ENCODE results near the gene PIEZO1.

The PIEZO1 gene

DNA sequence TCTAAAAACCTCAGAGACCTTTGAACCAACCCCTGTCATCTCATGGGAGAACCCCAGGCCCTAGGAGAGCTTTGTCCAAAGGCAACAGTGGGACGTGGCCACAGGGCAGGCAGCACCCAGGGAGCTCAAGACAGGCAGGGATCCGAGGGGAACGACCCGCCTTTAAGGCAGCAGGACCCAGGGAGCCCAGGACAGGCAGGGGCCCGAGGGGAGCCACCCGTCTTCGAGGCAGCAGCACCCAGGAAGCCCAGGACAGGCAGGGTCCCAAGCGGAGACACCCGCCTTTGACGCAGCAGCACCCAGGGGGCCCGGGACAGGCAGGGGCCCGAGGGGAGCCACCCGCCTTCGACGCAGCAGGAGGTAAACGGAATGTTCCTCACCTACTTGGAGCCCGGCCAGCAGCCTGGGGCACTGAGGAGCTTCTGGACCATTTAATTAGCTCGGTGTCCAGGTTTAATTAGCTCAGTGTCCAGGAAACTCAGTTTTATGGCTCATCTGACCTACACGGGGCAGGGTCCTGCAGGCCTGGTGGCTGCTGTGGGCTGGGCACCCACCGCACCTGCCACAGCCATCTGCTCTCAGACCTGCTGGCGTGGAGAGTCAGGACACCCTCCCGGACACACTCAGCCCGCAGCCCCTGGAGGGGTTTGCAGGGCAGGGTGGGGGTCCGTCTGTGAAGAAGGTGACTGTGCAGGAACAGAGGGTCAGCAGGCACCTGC, 24.4 kb downstream of the PIEZO1 start:
- TF ChIP-seq, protein P1, sequence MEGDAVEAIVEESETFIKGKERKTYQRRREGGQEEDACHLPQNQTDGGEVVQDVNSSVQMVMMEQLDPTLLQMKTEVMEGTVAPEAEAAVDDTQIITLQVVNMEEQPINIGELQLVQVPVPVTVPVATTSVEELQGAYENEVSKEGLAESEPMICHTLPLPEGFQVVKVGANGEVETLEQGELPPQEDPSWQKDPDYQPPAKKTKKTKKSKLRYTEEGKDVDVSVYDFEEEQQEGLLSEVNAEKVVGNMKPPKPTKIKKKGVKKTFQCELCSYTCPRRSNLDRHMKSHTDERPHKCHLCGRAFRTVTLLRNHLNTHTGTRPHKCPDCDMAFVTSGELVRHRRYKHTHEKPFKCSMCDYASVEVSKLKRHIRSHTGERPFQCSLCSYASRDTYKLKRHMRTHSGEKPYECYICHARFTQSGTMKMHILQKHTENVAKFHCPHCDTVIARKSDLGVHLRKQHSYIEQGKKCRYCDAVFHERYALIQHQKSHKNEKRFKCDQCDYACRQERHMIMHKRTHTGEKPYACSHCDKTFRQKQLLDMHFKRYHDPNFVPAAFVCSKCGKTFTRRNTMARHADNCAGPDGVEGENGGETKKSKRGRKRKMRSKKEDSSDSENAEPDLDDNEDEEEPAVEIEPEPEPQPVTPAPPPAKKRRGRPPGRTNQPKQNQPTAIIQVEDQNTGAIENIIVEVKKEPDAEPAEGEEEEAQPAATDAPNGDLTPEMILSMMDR (IDR thresholded peaks at IDR 0.05; ENCODE audit: low read depth, low read length) = no peak
- no peak for DNase-seq (ENCODE audit: low read depth in 2 of 2)
- no peak overlapping the region for H3K4me3 ChIP-seq (replicated peaks in 1 of 2; ENCODE audit: low read depth in 2 of 2, low read length in 2 of 2)

DNA sequence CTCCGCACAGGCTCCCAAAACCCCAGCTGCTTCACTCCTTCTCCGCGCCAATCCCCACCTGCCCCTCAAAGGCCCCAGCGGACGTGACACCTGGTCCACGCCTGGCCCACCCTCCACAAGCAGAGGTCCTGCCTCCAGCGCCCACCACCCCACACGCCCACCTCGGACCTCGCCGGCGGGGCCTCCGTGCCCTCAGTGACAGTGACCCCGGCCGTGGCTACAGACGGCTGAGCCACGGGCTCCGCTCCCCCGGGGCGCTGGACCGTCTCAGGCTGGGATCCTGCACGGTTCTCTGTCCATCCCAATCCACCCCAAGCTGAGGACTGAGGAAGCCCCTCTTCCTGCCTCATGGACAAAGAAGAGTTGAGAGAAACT, 25.1 kb downstream of the PIEZO1 start:
- no peak for DNase-seq (ENCODE audit: low read depth in 2 of 2)
- TF ChIP-seq, protein P1 (IDR thresholded peaks at IDR 0.05; ENCODE audit: low read depth, low read length) = no peak
- no peak overlapping the region for H3K4me3 ChIP-seq (replicated peaks in 1 of 2; ENCODE audit: low read depth in 2 of 2, low read length in 2 of 2)

DNA sequence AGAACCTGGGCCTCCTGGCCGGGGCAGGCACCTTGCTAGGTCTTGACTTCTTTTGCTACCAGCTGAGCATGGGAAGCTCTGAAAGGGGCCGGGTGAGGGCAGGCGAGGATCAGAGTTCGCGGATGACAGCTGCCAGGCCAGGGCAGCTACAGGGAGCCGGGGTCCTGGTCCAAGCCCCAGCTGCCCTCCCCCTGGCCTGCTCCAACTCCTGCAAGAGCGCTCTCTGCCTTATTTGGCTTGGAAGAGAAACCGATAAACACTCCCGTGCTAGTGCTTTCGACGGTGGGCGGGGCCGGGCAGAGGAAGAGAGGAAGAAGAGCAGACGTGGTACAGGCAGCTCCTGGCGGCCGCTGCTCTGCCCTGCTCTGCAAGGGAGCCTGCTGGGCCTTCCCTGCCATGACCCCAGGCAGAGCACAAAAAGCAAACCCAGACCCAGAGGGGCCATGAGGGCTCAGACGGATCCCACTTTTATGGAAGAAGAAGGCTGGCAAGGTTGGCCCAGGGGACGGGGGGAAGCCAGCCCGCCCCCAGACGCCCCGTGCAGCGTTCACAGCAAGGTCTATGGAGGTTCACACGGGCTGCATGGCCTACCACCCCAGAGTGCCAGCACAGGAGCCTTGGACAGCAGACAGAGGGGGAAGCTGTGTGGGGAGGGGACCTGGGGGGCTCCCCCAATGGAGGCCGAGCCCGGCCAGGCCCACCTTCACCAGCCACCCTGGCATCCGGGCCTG, 25.6 kb downstream of the PIEZO1 start:
- TF ChIP-seq, protein P1 (IDR thresholded peaks at IDR 0.05; ENCODE audit: low read depth, low read length) = no peak
- no peak overlapping the region for H3K4me3 ChIP-seq (replicated peaks in 1 of 2; ENCODE audit: low read depth in 2 of 2, low read length in 2 of 2)
- DNase-seq (ENCODE audit: low read depth in 2 of 2) = peak in 1 of 2 donors; percentile 48

DNA sequence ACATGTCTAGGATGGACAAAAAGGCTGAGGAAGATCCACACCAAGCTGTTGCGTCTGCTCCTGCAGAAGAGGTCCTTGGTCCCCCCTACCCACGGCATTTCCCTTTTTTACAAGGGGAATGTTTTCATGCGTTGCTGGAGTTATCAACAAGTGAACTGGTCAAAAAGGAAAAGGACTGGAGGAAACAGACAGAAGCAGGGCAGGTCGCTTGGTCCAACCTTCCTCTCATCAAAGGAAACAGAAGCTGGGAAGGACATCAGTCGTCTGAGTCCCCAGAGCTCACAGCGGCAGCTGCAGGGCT, 26.1 kb downstream of the PIEZO1 start:
- no peak overlapping the region for H3K4me3 ChIP-seq (replicated peaks in 1 of 2; ENCODE audit: low read depth in 2 of 2, low read length in 2 of 2)
- DNase-seq (ENCODE audit: low read depth in 2 of 2) = no peak
- TF ChIP-seq, protein P1 (IDR thresholded peaks at IDR 0.05; ENCODE audit: low read depth, low read length) = no peak

DNA sequence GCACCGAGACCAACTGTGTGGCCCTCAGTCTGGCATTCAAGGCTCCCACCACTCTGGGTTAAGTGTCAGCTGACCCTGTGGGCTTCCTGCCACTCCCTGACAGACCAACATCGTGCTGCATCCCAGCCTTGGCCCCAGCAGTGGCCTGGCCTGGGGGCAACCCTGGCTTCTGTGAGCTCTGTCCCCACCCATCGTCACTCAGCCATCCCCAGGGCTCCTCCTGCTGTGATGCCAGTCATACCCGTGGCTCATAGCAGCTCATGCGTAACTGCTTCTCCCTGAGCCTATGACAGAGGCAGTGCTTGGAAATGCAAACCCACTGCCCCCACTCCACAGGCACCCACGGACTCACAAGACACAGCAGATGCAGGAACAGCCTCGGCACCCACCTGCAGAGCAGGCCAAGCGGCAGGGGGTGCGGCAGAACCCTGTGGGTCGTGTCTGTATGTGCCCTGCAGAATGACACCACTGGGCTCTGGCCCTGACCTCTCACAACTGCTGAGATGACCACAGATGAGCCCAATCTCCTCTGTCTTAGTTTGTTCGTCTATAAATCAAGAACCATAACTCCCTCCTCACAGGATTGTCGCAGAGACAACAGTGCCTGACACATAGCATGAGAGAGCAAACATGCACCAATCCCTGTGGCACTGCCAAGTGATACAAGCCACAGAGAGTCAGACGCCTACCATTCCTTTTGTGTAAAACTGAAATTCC, 26.6 kb downstream of the PIEZO1 start:
- no peak overlapping the region for H3K4me3 ChIP-seq (replicated peaks in 1 of 2; ENCODE audit: low read depth in 2 of 2, low read length in 2 of 2)
- TF ChIP-seq, protein P1 (IDR thresholded peaks at IDR 0.05; ENCODE audit: low read depth, low read length) = no peak
- DNase-seq (ENCODE audit: low read depth in 2 of 2) = no peak

DNA sequence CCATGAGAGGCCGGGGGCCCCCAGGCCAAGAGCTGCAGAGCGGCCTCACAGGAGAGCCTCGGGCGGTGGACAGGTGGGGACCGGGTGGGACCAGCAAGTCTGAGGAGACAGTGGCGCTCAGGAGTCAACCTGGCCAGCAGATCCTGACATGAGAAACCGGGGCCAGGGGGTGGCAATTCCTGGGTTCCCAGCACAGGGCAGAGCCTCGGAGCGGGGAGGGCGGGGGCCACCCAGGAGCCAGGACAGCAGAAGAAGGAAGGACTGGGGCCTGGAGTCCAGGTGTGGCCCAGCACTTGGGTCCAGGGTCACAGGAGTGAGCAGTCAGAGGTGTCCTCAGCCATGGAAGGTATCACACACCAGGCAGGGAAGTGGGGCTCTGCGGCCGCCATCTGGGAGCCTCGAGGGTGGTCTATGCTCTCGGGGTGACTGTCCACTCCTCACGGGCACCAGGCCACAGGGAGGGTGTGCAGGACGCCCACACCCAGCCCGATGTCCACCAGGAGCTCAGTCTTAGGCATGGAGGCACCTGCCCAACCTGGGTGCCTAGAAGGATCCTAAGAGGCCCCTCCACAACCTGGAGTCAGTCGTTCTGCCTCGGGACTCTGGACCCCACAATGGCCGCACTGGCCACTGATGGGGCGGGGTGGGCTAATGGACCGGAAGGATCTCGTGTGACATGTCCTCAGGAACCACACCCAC, 29.1 kb downstream of the PIEZO1 start:
- no peak for DNase-seq (ENCODE audit: low read depth in 2 of 2)

More for the DNA sequence above, 29.1 kb downstream of the PIEZO1 start:
- H3K4me3 ChIP-seq (replicated peaks in 1 of 2; ENCODE audit: low read depth in 2 of 2, low read length in 2 of 2) = no peak overlapping the region
- TF ChIP-seq, protein P1 (IDR thresholded peaks at IDR 0.05; ENCODE audit: low read depth, low read length) = no peak
